SK-N-SH (cell line): ENCODE measurements around the gene TK2. TPM values are rescaled to one million over a fixed set of nuclear protein-coding genes. Genes with fewer than 3 reads are reported as not detected.
A peak's percentile ranks its signal among the peaks of the same experiment; 100 is the strongest.

Experiments
- CTCF ChIA-PET: fragments of 300-600, 350-600 bp; formaldehyde crosslinking; extraction: SDS; loops from one replicate; lab custom pipeline; 2021; lab: Yijun Ruan, JAX
- POLR2A ChIA-PET: fragments of 350-600 bp; sonication (Branson Sonifier 250); formaldehyde crosslinking; extraction: SDS; loops from one replicate; lab custom pipeline; 2020; ENCODE audit warnings: antibody characterized with exemption, inconsistent platforms; lab: Yijun Ruan, JAX
- DNase-seq: peaks from one replicate; pipeline ENCODE4 v3.0.0; 2012
- H2AFZ ChIP-seq: fragments of 200-600 bp; sonication (generic); 2 replicates; pipeline ENCODE4 v1.8.1; 2016; ENCODE audit warnings: antibody characterized with exemption, mild to moderate bottlenecking, low read depth
- H3F3A ChIP-seq: fragments of 200-600 bp; sonication (generic); replicated peaks from 2 replicates; pipeline ENCODE3; 2016; ENCODE audit warnings: antibody characterized with exemption, mild to moderate bottlenecking; ENCODE audit not compliant: insufficient read depth
- H3K27ac ChIP-seq, 2 experiments: fragments of 200-500 bp in 1 of 2; fragments of 200-600 bp in 1 of 2; sonication (Bioruptor generic) in 1 of 2; sonication (generic), shearing (Covaris generic) in 1 of 2; 2 replicates each; pipeline versions ENCODE4 v1.5.1 to v1.6.1; 2014 to 2016; ENCODE audit warnings: low read depth in 2 of 2, inconsistent platforms in 1 of 2, low read length in 1 of 2, mild to moderate bottlenecking in 1 of 2, mixed read lengths in 1 of 2
- H3K27me3 ChIP-seq: fragments of 200-600 bp; sonication (generic), shearing (Covaris generic); 2 replicates; pipeline ENCODE4 v1.6.1; 2016; ENCODE audit warnings: mixed run types; ENCODE audit not compliant: insufficient read depth
- H3K36me3 ChIP-seq, 2 experiments: fragments of 200-500 bp in 1 of 2; fragments of 200-600 bp in 1 of 2; sonication (Bioruptor generic) in 1 of 2; sonication (generic) in 1 of 2; replicated peaks in 1 of 2; 2 replicates each; pipeline versions ENCODE3 to v1.5.1; 2014 to 2016; ENCODE audit warnings: low read length in 1 of 2, mild to moderate bottlenecking in 1 of 2; ENCODE audit not compliant: insufficient read depth in 2 of 2, control insufficient read depth in 1 of 2
- H3K4me1 ChIP-seq, 2 experiments: fragments of 200-500 bp in 1 of 2; fragments of 200-600 bp in 1 of 2; sonication (Bioruptor generic) in 1 of 2; sonication (generic), shearing (Covaris generic) in 1 of 2; 2 replicates each; pipeline versions ENCODE4 v1.5.1 to v1.6.1; 2014 to 2016; ENCODE audit warnings: low read depth in 1 of 2, low read length in 1 of 2, mixed run types in 1 of 2; ENCODE audit not compliant: insufficient read depth in 2 of 2, control insufficient read depth in 1 of 2
- H3K4me2 ChIP-seq: fragments of 200-600 bp; sonication (generic), shearing (Covaris generic); 2 replicates; pipeline ENCODE4 v1.6.1; 2017; ENCODE audit warnings: mixed run types
- H3K4me3 ChIP-seq, 2 experiments: fragments of 200-500 bp in 1 of 2; fragments of 200-600 bp in 1 of 2; sonication (Bioruptor generic) in 1 of 2; sonication (generic), shearing (Covaris generic) in 1 of 2; 2 replicates each; pipeline versions ENCODE4 v1.5.1 to v1.8.1; 2014 to 2016; ENCODE audit warnings: low read depth in 2 of 2, inconsistent platforms in 1 of 2, low read length in 1 of 2, mild to moderate bottlenecking in 1 of 2, mixed read lengths in 1 of 2, moderate library complexity in 1 of 2
- H3K79me2 ChIP-seq: fragments of 200-600 bp; sonication (generic); 2 replicates; pipeline ENCODE4 v1.8.1; 2017; ENCODE audit warnings: mild to moderate bottlenecking; ENCODE audit not compliant: insufficient read depth
- H3K9ac ChIP-seq: fragments of 200-600 bp; sonication (generic); 2 replicates; pipeline ENCODE4 v1.6.1; 2017; ENCODE audit warnings: mixed run types
- H3K9me2 ChIP-seq: fragments of 200-600 bp; sonication (generic); 2 replicates; pipeline ENCODE4 v1.6.1; 2017; ENCODE audit warnings: mixed run types
- H3K9me3 ChIP-seq: fragments of 200-600 bp; sonication (generic); 2 replicates; pipeline ENCODE4 v1.6.1; 2017; ENCODE audit warnings: mixed run types, mild to moderate bottlenecking, moderate library complexity
- H4K20me1 ChIP-seq: fragments of 200-600 bp; sonication (generic); 2 replicates; pipeline ENCODE4 v1.6.1; 2017; ENCODE audit warnings: mild to moderate bottlenecking, mixed run types; ENCODE audit not compliant: insufficient read depth
- FOXJ3 ChIP-seq: sonication (generic); formaldehyde crosslinking; IDR thresholded peaks from 2 replicates; pipeline ENCODE4 v1.5.1; 2020; ENCODE audit warnings: mild to moderate bottlenecking, missing genetic modification reagents
- GATA2 ChIP-seq: sonication (generic); formaldehyde crosslinking; IDR thresholded peaks from 2 replicates; pipeline ENCODE4 v1.5.0; 2020; ENCODE audit warnings: mild to moderate bottlenecking, missing genetic modification reagents
- MXI1 ChIP-seq: IDR thresholded peaks from 2 replicates; pipeline ENCODE4 v1.6.1; 2012; ENCODE audit warnings: mild to moderate bottlenecking, low read depth, low read length, improper control_type of control experiment
- RCOR1 ChIP-seq: fragments of 150-350 bp; IDR thresholded peaks from 2 replicates; pipeline ENCODE4 v1.6.1; 2017; ENCODE audit warnings: antibody characterized with exemption, low read length
- SMC3 ChIP-seq: IDR thresholded peaks from 2 replicates; pipeline ENCODE4 v1.6.1; 2012; ENCODE audit warnings: low read depth, low read length, improper control_type of control experiment
- YY1 ChIP-seq: IDR thresholded peaks from 2 replicates; pipeline ENCODE4 v1.4.0; 2012; ENCODE audit warnings: low read depth, mild to moderate bottlenecking
- WGBS: methylation state at CpG from one replicate; pipeline ENCODE4 v1.1.6; 2017; ENCODE audit warnings: low lambda C conversion rate; 5-methylcytosine and 5-hydroxymethylcytosine counted together
- polyA plus RNA-seq, 3 experiments: library from polyadenylated mRNA; depleted of rRNA; stranded (reverse); fragments of >200 nt; gene quantifications; 2 replicates each; pipeline ENCODE4 v1.2.3, GENCODE V29; 2012
- TF ChIP-seq, protein P1 (sequence below): IDR thresholded peaks from 2 replicates; pipeline ENCODE4 v1.4.0; 2012; ENCODE audit warnings: low read depth
- TF ChIP-seq, protein P2 (sequence below): IDR thresholded peaks from 2 replicates; pipeline ENCODE4; 2012
- TF ChIP-seq, protein P3 (sequence below): IDR thresholded peaks from 2 replicates; pipeline ENCODE4 v1.4.0; 2012; ENCODE audit warnings: low read depth, borderline replicate concordance
- TF ChIP-seq, protein P4 (sequence below): IDR thresholded peaks from 2 replicates; pipeline ENCODE4 v1.4.0; 2012; ENCODE audit warnings: low read depth, borderline replicate concordance
- TF ChIP-seq, protein P5 (sequence below): fragments of 150-350 bp; IDR thresholded peaks from 2 replicates; pipeline ENCODE4 v1.6.1; 2016; ENCODE audit warnings: mild to moderate bottlenecking, low read depth, low read length

The TK2 gene
- polyA plus RNA-seq, 1 of the 3 experiments (the other 2 are of a cell fraction) = 25.2 TPM

DNA sequence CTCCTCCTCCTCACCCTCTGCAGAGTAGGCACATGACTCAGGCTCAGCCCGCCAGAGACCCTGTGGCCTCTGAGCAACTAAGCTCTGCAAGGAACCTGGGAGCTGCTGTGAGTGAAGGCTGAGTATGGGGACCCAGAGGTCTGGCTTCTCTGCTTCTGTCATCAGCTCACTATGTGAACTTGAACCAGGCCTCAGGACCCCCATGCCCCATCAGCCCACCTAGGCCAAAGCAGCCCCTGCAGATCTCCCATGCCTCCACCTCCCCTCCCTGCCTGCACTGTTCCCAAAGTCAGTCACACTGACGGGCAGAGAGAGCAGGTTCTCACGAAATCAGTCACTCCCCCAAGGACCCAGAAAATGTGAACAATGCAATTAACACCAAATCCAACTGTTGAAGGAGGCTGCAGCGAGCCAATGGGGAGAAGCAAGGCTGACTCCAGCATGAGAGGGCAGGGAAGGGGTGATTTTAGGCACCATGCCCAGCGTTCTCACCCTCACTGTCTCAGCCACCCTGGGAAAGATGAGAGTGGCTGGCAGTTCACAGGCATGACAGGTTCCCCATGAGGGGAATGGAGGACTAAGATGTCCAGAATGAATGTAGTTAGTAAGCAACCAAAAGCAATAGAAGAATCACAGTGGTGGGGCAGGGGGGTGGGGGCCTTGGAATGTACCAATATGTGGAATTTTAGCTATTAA, 62.2 kb downstream of the TK2 start (continued):
- TF ChIP-seq, protein P1, sequence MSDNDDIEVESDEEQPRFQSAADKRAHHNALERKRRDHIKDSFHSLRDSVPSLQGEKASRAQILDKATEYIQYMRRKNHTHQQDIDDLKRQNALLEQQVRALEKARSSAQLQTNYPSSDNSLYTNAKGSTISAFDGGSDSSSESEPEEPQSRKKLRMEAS = no peak
- no peak for TF ChIP-seq FOXJ3 (CRISPR knock-in tag)
- TF ChIP-seq, protein P2, sequence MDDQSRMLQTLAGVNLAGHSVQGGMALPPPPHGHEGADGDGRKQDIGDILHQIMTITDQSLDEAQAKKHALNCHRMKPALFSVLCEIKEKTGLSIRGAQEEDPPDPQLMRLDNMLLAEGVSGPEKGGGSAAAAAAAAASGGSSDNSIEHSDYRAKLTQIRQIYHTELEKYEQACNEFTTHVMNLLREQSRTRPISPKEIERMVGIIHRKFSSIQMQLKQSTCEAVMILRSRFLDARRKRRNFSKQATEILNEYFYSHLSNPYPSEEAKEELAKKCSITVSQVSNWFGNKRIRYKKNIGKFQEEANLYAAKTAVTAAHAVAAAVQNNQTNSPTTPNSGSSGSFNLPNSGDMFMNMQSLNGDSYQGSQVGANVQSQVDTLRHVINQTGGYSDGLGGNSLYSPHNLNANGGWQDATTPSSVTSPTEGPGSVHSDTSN = no peak

DNA sequence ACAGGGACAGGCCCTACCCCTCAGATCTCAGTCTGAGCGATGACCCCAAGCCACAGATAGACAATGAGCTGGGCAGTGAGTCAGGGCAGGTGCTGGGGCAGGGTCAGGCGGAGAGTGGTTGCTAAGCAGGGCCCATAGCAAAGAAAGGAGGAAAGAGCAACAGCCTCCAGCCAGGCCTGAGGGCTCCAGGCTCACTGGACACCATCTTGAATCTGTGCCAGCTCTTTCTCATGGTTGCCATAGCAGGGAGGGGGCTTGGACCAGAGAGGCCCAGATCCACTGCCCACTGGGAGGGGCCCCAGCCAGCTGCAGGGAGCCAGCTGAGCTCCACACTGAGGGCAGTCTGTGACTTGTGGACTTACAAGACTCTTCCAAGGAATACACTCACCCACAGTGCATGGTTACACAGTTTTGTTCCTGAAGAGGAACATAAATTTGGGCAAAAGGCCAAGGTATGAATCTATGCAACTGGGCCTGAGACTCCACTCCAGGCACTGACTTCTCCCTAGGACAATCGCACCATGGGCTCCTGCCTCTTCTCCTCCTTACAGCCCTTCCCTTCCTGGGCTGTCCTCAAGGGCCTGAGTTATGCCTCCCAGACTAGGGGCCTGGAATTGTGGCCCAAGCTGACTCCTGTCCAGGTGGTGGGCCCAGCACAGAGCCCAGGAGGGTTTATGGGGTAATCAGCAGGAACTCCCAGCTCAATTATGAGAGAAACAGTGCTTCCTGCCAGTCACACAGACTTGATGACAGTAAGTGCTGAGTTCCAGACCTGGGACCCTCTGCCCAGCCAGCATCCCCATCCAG, 62.9 kb downstream of the TK2 start:
- peak; percentile 48 for DNase-seq
- peak overlapping the region; percentile 7 to 55; a peak in 2 of 4 replicates for H3K27ac ChIP-seq
- peaks cover 4% of the 10 kb centered on the region for H3F3A ChIP-seq
- no peak overlapping the region for H3K4me3 ChIP-seq
- H3K9me2 ChIP-seq = no peaks in the 10 kb centered on the region
- H3K27me3 ChIP-seq = no peaks in the 10 kb centered on the region
- no peak overlapping the region for H3K9ac ChIP-seq
- CTCF ChIA-PET = interaction anchor here (0.9 to 22.3 kb wide), 3 partner anchors 23 to 102 kb away, joined by 3 to 299 read pairs (median 5); no protein-coding TSS in a partner anchor
- WGBS = 87% methylated on average over 3 of the region's 3 CpGs
- POLR2A ChIA-PET = interaction anchor here (0.8 kb wide), 1 partner anchor 15 kb away, joined by 4 read pairs; no protein-coding TSS in a partner anchor
- H3K36me3 ChIP-seq = no peaks in the 10 kb centered on the region
- no peak overlapping the region for H2AFZ ChIP-seq
- no peak overlapping the region for H3K4me2 ChIP-seq
- H3K9me3 ChIP-seq = no peaks in the 10 kb centered on the region
- H3K79me2 ChIP-seq = no peaks in the 10 kb centered on the region
- TF ChIP-seq, protein P3, sequence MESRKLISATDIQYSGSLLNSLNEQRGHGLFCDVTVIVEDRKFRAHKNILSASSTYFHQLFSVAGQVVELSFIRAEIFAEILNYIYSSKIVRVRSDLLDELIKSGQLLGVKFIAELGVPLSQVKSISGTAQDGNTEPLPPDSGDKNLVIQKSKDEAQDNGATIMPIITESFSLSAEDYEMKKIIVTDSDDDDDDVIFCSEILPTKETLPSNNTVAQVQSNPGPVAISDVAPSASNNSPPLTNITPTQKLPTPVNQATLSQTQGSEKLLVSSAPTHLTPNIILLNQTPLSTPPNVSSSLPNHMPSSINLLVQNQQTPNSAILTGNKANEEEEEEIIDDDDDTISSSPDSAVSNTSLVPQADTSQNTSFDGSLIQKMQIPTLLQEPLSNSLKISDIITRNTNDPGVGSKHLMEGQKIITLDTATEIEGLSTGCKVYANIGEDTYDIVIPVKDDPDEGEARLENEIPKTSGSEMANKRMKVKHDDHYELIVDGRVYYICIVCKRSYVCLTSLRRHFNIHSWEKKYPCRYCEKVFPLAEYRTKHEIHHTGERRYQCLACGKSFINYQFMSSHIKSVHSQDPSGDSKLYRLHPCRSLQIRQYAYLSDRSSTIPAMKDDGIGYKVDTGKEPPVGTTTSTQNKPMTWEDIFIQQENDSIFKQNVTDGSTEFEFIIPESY = no peak
- TF ChIP-seq MXI1 = no peak
- TF ChIP-seq, protein P1 = no peak
- no peak for TF ChIP-seq FOXJ3 (CRISPR knock-in tag)
- TF ChIP-seq YY1 = no peak
- TF ChIP-seq, protein P4, sequence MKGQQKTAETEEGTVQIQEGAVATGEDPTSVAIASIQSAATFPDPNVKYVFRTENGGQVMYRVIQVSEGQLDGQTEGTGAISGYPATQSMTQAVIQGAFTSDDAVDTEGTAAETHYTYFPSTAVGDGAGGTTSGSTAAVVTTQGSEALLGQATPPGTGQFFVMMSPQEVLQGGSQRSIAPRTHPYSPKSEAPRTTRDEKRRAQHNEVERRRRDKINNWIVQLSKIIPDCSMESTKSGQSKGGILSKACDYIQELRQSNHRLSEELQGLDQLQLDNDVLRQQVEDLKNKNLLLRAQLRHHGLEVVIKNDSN = no peak
- no peak for TF ChIP-seq GATA2
- TF ChIP-seq, protein P2 = no peak
- TF ChIP-seq SMC3 = no peak
- no peak for TF ChIP-seq RCOR1
- TF ChIP-seq, protein P5, sequence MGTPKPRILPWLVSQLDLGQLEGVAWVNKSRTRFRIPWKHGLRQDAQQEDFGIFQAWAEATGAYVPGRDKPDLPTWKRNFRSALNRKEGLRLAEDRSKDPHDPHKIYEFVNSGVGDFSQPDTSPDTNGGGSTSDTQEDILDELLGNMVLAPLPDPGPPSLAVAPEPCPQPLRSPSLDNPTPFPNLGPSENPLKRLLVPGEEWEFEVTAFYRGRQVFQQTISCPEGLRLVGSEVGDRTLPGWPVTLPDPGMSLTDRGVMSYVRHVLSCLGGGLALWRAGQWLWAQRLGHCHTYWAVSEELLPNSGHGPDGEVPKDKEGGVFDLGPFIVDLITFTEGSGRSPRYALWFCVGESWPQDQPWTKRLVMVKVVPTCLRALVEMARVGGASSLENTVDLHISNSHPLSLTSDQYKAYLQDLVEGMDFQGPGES = no peak
- TF ChIP-seq, all 33 proteins: peak for 0
- Histone ChIP-seq H4K20me1 (no peaks in the 10 kb centered on the region), H3K4me1 (peaks cover 10% of the 10 kb centered on the region in 2 experiments; a peak in 2 of 4 replicates)
